Suppressor macrophage treated with lipopolysaccharide for 4 hours (primary cell): ENCODE measurements around the gene SCGB3A2.
A peak's percentile ranks its signal among the peaks of the same experiment; 100 is the strongest.

Experiments
- DNase-seq: peaks from one replicate; pipeline ENCODE4 v3.0.0-alpha.2; 2020

Gene SCGB3A2

DNA sequence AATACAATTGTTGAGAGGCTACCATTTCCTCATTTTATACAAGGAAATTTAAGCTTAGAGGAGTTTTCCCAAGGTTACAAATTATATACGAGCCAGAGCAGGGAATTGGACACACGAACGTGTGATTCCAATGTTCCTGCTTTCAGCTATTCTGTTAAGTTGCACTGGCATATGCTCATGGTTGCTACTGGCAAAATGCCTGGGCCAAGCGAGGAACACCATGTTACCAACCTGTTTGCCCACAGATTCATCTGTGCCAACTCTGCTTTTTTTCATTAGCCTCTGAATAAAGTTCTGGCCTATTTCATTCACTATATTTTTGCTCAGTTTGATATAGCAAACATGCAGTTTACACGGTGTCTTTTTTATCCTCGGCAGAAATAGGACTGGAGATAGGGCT, 32.9 kb downstream of the SCGB3A2 start:
- DNase-seq = no peak

DNA sequence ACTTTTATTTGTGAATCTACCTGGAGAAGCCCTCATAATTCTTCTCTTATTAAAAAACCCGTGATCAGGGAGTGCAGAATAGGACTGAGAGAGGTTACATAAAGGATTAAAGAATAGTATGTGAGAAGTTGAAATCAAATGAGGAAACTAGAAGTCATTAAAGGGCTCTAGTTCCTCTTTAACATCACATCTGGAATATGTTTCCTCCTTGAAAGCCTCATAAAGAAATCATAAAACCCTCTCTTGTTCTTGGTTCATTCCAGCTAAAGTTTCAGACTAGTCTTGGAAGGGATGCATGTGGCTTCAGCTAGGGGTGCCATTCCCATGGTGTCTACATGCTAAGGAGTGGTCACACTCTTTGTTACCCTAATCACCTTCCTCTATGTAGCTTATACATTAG, 33.5 kb downstream of the SCGB3A2 start:
- peak; percentile 31 for DNase-seq

DNA sequence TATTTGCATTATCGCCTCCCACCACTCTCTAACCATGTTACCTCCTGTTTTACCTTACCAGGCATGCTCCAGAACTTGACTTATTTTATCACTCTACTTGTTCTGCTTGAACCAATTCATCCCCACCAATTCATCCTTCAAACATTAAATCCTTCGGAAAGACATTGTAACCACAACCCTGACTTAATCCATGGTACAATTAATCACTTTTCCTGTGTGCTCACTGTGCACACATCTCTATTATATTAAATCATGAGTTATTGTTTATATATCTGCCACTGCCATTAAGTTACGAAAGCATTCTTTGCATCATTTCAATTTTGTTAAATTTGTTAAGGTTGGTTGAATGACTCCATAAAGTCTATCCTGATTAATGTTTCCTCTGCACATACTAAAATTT, 35.3 kb downstream of the SCGB3A2 start:
- no peak for DNase-seq

DNA sequence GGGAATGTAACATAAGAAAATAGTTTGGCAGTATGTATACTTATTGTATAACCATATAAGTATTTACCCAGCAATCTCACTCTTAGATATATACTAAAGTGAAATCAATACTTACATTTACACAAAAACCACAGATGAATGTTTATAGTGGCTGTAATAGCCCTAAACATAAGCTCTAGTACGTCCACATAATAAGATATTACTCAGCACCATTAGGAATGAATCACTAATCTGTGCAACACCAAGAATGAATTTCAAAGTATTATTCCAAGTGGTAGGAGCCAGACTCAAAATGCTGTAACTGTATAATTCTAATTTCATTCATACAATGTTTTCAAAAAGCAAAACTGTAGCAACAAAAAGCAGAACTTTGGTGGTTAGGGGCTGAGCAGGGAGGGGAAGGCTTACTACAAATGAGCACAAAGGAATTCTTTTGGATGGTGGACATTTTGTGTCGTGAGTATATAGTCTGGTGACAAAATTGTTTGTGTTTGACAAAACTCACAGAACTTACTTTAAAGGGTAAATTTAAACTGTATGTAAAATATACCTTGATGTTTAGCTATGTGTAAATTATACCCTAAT, 39.7 kb downstream of the SCGB3A2 start:
- peak; percentile 11 for DNase-seq

DNA sequence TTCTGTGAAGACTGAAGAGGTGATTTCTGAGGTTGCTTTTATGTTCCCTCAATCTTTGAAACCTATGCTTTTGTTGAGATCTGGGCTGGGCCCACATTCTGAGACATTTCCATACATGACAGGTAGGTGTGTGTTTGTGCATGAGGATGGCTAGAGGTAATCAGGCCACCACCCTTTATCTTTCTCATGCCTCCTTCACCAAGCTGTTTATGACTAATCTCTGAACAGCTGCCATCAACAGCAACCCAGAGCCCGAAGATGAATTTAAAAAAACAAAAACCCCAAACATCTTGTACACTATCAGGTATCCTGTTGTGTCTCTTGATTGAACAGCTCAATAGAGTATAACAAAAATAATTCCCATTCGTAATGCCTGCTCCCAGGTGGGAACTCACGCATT, 40.4 kb downstream of the SCGB3A2 start:
- no peak for DNase-seq

DNA sequence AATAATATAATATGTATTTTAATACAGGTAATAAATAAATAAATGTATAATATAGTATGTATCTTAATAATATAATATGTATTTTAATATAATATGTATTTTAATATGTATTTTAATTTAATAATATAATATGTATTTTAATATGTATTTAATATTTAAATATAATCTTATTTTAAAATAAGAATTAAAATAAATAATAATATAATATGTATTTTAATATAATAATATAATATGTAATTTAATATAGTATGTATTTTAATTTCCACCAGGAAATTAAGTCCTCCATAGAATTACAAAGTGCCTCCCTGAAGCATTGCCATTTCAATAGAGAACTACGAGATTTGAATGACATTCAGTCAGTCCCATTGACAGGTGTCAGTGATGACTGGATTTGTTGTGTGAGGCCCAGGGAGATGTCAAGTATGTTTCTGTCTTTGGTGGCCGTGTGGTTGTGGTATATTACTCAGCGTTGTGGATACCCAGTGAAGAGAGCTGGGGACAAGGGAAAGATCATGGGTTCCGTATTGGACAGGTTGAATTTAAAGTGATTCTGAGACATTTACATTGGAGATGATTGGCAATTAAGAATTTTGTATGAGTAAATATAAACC, 42.0 kb downstream of the SCGB3A2 start:
- DNase-seq = no peak

DNA sequence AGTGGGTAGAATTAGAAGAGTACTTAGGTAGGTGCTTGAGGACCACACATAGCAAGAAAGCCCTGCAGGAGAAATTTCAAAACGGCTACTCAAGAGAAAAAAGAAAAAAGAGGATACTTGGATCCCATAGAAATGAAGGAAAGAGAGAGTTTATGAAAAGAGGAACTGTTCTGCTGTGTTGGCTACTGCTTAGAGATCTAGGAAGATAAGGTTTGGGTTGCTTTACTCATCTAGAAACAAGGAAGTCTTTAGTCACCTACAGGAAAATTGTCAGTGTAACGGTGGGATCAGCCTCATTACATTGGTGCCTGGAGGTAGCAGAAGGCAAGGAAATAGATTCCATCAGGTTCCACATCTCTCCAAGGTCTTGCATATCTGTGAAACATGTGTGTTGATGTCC, 42.6 kb downstream of the SCGB3A2 start:
- peak; percentile 30 for DNase-seq

DNA sequence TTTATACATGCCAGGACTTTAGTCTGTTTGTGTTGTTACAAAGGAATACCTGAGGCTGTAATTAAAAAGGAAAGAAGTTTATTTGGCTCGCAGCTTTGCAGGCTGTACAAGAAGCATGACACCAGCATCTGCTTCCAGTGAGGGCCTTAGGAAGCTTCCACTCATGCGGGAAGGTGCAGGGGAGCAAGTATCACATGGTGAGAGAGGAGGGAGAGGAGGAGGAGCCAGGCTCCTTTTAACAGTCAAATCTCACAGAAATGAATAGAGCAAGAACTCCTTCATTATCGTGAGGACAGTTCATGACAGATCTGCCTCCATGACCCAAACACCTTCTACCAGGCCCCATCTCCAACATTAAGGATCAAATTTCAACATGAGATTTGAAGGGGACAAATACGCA, 46.5 kb downstream of the SCGB3A2 start:
- DNase-seq = no peak

DNA sequence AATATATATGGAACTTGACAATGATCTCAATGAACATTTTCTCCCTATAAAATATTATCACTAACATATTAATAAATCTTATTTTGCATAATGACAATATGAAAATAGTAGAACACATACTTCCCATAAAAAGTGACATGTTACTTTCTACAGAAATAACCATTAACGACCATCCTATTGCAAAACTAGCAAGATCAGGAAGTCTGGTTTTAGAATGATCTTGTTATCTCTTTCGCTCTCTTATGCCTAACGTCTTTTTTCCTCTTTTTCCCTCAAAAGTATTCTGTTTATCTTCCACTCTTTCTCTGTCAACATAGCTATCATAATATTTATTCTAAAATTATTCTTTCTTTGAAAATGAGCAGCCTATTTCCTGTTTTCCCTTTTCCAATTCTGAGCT, 49.4 kb downstream of the SCGB3A2 start:
- peak; percentile 37 for DNase-seq

DNA sequence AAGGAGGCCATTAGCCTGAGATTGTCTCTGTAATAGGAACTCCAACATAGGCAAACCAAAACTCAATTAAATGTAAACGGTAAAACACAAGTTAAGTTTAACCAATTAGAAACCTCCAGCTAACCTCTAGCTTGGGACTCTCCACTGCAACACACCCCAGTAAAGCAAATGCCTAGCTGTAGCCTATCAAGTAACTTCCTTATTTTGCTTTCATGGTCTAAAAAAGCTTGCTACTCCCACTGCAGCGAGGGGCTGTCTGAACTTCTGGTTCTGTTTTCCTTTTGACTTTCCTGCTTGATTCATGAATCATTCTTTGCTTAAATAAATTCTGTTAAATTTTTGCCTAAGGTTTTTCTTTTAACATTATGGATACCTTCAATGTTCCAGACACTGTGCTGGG, 52.3 kb downstream of the SCGB3A2 start:
- DNase-seq = peak; percentile 80
